ENCODE data around the gene DDX10. TPM values are rescaled to one million over a fixed set of nuclear protein-coding genes. Genes with fewer than 3 reads are reported as not detected.

The DDX10 gene
- total RNA-seq, 1 donor, result 15.7 TPM

DNA sequence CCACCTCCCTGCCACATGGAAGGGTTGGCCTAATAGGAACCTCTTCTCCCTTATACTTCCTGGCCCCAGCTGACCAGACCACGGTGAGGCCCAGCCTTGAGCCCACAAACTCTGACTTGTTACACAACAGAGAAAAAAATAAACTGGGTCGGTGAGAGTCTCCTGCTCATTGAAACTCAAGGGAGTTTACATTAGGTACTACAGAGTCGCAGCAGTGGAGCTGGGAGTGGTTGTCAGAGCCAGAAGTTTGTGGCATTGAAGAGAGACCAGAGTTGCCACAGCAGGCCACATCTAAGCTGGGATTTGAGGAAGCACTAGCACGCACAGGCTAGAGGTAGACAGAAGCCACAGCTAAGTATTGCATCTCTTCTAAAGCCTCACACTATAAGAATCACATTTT lies 296.2 kb downstream of the DDX10 start:
- TF ChIP-seq, protein P1, sequence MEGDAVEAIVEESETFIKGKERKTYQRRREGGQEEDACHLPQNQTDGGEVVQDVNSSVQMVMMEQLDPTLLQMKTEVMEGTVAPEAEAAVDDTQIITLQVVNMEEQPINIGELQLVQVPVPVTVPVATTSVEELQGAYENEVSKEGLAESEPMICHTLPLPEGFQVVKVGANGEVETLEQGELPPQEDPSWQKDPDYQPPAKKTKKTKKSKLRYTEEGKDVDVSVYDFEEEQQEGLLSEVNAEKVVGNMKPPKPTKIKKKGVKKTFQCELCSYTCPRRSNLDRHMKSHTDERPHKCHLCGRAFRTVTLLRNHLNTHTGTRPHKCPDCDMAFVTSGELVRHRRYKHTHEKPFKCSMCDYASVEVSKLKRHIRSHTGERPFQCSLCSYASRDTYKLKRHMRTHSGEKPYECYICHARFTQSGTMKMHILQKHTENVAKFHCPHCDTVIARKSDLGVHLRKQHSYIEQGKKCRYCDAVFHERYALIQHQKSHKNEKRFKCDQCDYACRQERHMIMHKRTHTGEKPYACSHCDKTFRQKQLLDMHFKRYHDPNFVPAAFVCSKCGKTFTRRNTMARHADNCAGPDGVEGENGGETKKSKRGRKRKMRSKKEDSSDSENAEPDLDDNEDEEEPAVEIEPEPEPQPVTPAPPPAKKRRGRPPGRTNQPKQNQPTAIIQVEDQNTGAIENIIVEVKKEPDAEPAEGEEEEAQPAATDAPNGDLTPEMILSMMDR (IDR thresholded peaks at IDR 0.05; ENCODE audit: insufficient read depth, low read length), result no peak
- no peak overlapping the region for H3K4me3 ChIP-seq (ENCODE audit: low read depth, low read length)
- no peak for DNase-seq (ENCODE audit: low read depth)

DNA sequence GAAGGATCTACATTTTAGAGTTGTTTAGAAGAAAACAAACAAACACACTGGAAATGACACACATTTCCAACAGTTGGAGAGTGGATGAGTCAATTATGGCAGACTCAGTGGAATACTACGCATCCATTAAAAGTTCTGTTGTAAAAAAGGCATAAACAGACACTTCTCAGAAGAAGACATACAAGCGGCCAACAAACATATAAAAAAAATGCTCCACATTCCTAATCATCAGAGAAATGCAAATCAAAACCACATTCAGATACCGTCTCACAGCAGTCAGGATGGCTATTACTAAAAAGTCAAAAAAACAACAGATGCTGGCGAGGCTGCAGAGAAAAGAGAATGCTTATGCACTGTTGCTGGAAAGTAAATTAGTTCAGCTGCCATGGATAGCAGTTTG lies 298.2 kb downstream of the DDX10 start:
- H3K4me3 ChIP-seq (ENCODE audit: low read depth, low read length), result no peak overlapping the region
- TF ChIP-seq, protein P1 (IDR thresholded peaks at IDR 0.05; ENCODE audit: insufficient read depth, low read length), result no peak
- no peak for DNase-seq (ENCODE audit: low read depth)

DNA sequence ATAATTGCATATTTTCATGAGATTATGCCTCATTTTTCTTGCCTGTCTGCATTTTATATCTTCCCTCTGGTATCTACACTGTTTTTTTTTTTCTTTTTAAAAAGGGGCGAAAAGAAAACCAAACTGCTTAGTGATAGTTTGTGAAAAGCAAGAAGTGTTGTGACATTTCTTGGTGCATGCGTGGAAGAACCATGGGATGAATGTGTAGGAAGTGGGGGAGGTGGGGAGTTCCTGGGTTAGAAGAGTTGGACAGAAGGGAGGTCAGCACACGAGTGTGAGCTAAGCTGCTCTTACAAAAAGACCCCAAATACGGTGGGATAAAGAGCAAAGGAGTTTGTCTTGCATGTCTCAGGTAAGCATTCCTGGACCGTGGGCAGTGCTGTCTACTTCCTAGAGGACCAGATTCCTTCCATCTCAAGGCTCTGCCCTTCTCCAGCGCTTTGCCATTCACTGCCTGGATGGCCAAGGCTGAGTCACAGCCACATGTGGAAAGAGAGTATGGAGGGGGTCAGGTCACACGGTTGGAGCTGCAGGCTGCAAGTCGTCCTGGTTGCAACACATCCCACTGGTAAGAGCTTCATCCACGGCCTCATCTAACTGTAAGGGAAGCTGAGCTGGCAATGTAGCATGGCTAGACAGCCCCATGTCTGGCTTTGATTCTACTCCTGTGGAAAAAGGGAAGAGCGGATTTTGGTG lies 300.6 kb downstream of the DDX10 start:
- peak; percentile 68 for DNase-seq (ENCODE audit: low read depth)
- H3K4me3 ChIP-seq (ENCODE audit: low read depth, low read length), result no peak overlapping the region
- TF ChIP-seq, protein P1 (IDR thresholded peaks at IDR 0.05; ENCODE audit: insufficient read depth, low read length), result no peak

DNA sequence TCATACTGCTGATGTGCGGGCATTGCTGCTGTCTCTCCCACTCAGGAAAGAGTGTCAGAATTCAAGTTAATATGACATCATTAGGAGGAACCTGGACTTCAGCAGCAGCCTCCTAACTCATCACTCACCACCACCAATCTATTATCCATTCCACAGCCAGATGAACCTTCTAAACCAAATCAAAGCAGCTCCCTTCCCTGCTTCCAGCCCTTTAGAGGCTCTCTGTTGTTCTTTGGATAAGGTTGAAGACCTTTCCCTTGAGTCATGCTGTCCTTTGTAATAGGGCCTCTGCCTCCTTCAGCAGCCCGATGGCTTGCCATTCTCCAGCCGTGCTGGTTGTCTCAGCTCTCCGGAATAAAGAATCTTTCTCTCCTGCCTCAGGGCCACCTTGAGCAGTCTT lies 301.3 kb downstream of the DDX10 start:
- TF ChIP-seq, protein P1 (IDR thresholded peaks at IDR 0.05; ENCODE audit: insufficient read depth, low read length), result no peak
- H3K4me3 ChIP-seq (ENCODE audit: low read depth, low read length), result no peak overlapping the region
- peak; percentile 23 for DNase-seq (ENCODE audit: low read depth)

DNA sequence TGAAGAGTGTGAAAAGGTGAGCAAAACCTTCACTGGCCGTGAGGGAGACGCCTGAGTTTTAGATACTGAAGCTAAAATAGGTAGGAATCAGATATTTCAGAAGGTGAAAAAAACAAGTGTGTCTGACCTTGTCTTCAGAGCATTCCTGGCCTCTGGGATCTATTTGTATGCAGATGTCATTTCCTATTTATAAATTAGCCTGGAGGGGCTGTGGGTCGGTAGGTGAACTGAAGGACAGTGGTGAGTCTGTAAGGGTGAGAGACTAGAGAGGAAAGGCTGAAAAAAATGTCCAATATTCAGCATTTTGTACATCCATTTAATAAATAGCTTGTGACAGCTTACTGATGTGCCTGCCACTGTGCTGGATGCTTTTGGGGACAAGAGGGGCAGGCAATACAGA lies 302.1 kb downstream of the DDX10 start:
- no peak for DNase-seq (ENCODE audit: low read depth)
- H3K4me3 ChIP-seq (ENCODE audit: low read depth, low read length), result no peak overlapping the region
- TF ChIP-seq, protein P1 (IDR thresholded peaks at IDR 0.05; ENCODE audit: insufficient read depth, low read length), result no peak

DNA sequence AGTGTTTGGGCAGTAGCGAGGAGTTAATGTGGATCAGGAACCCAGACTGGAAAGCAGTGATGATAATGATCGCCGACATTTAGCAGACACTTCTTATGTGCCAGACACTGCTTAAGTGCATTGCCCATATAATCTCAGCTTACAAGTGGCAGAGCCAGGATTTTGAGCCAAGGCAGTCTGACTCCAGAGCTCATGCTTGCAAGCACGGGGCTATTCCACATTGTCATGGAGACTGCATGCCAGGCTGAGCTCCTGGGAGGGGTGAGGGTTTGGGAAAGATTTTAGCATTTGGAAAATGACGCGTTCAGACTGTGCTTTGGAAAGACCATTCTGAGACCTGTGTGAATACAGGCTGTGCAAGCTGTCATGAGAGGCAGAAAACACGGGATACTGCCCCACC lies 302.7 kb downstream of the DDX10 start:
- no peak overlapping the region for H3K4me3 ChIP-seq (ENCODE audit: low read depth, low read length)
- peak; percentile 87 for DNase-seq (ENCODE audit: low read depth)
- TF ChIP-seq, protein P1 (IDR thresholded peaks at IDR 0.05; ENCODE audit: insufficient read depth, low read length), result no peak
